ENCODE results near the gene SCN4A.

- TF ChIP-seq CTCF (conservative IDR thresholded peaks at IDR 0.05) (no peak), EZH2 (IDR thresholded peaks at IDR 0.05; ENCODE audit: low read depth) (no peak)
Measured at GRCh38 chr17:63944736-63945499, 27.8 kb downstream of the SCN4A start.

All from PC-9 (cell line).